Measurements from ENCODE around the gene PAPSS1.

GRCh38 chr4:107719922-107720722, at the start of gene PAPSS1:
- TF ChIP-seq CTCF (IDR thresholded peaks at IDR 0.05; ENCODE audit: borderline replicate concordance, extremely low read depth, low read length, poor library complexity, severe bottlenecking) (no peak), EZH2 (IDR thresholded peaks at IDR 0.05; ENCODE audit: borderline replicate concordance, low read depth, low read length, severe bottlenecking) (no peak)

Measured in DND-41 (cell line).